Measurements from ENCODE around the gene OR9Q2. TPM values are rescaled to one million over a fixed set of nuclear protein-coding genes. Genes with fewer than 3 reads are reported as not detected.

The OR9Q2 gene
- total RNA-seq, 3 donors from 2014 or later (not counting 1 experiment from before 2014, with no cell fraction given) = not detected

DNA sequence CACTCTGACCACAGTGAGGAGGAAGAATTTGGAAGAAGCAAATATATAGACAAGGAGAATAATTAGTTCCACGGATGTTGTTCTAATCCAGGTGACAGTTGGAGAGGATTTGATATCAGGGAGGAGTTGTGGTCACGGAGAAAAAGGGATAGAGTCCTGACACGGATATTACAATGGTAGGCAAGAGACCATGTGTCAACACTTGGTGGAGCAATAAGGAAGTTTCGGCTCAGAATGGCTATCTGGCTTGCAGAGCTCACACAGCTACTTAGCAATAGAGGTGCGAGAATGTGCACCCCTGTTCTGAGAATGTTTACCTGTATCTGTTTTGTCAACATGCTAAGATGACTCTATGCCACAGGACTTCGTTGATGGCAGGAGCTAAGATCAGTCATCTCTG is 10.4 kb upstream of the OR9Q2 start:
- Histone ChIP-seq H3K4me1 (ENCODE audit: control insufficient read depth, insufficient read depth, low read length) (no peaks in the 10 kb centered on the region), H3K27me3 (ENCODE audit: control insufficient read depth, insufficient read depth, low read length) (no peaks in the 10 kb centered on the region), H3K27ac (ENCODE audit: low read length) (no peak overlapping the region), H3K9me3 (ENCODE audit: control insufficient read depth, insufficient read depth, low read length) (no peaks in the 10 kb centered on the region), H3K36me3 (ENCODE audit: control insufficient read depth, insufficient read depth, low read length) (no peaks in the 10 kb centered on the region), H3K4me3 (ENCODE audit: low read length) (no peak overlapping the region)
- no peaks in the 10 kb centered on the region for H3K4me1 Mint-ChIP-seq
- no peaks in the 10 kb centered on the region for H3K36me3 Mint-ChIP-seq
- 79% methylated on average over 5 of the region's 6 CpGs for WGBS (ENCODE audit: insufficient coverage)
- H3K9me3 Mint-ChIP-seq = no peaks in the 10 kb centered on the region
- ATAC-seq (no peak), DNase-seq (no peak)
- H3K27me3 Mint-ChIP-seq (ENCODE audit: low read depth in 2 of 2) = peaks cover 7 to 9% of the 10 kb centered on the region in 2 donors
- no peak overlapping the region for H3K27ac Mint-ChIP-seq
- TF ChIP-seq, protein P1, sequence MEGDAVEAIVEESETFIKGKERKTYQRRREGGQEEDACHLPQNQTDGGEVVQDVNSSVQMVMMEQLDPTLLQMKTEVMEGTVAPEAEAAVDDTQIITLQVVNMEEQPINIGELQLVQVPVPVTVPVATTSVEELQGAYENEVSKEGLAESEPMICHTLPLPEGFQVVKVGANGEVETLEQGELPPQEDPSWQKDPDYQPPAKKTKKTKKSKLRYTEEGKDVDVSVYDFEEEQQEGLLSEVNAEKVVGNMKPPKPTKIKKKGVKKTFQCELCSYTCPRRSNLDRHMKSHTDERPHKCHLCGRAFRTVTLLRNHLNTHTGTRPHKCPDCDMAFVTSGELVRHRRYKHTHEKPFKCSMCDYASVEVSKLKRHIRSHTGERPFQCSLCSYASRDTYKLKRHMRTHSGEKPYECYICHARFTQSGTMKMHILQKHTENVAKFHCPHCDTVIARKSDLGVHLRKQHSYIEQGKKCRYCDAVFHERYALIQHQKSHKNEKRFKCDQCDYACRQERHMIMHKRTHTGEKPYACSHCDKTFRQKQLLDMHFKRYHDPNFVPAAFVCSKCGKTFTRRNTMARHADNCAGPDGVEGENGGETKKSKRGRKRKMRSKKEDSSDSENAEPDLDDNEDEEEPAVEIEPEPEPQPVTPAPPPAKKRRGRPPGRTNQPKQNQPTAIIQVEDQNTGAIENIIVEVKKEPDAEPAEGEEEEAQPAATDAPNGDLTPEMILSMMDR (IDR thresholded peaks at IDR 0.05) = no peak
- H3K4me3 Mint-ChIP-seq = no peak overlapping the region
- intact Hi-C loops (cut with micrococcal nuclease) = no loop called here

DNA sequence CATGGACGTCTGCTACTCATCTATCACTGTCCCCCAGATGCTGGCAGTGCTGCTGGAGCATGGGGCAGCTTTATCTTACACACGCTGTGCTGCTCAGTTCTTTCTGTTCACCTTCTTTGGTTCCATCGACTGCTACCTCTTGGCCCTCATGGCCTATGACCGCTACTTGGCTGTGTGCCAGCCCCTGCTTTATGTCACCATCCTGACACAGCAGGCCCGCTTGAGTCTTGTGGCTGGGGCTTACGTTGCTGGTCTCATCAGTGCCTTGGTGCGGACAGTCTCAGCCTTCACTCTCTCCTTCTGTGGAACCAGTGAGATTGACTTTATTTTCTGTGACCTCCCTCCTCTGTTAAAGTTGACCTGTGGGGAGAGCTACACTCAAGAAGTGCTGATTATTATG is 9.2 kb upstream of the OR9Q2 start:
- Mint-ChIP-seq H3K36me3 (no peaks in the 10 kb centered on the region), H3K9me3 (no peaks in the 10 kb centered on the region), H3K27ac (no peak overlapping the region), H3K4me1 (no peaks in the 10 kb centered on the region), H3K4me3 (no peak overlapping the region), H3K27me3 (ENCODE audit: low read depth in 2 of 2) (peaks cover 7 to 9% of the 10 kb centered on the region in 2 donors)
- ATAC-seq (no peak), DNase-seq (no peak)
- H3K4me3 ChIP-seq (ENCODE audit: low read length) = no peak overlapping the region
- H3K4me1 ChIP-seq (ENCODE audit: control insufficient read depth, insufficient read depth, low read length) = no peaks in the 10 kb centered on the region
- no peaks in the 10 kb centered on the region for H3K27me3 ChIP-seq (ENCODE audit: control insufficient read depth, insufficient read depth, low read length)
- H3K27ac ChIP-seq (ENCODE audit: low read length) = no peak overlapping the region
- 95% methylated on average over 7 of the region's 7 CpGs for WGBS (ENCODE audit: insufficient coverage)
- TF ChIP-seq, protein P1 (IDR thresholded peaks at IDR 0.05) = no peak
- intact Hi-C loops (cut with micrococcal nuclease) = no loop called here
- no peaks in the 10 kb centered on the region for H3K36me3 ChIP-seq (ENCODE audit: control insufficient read depth, insufficient read depth, low read length)
- no peaks in the 10 kb centered on the region for H3K9me3 ChIP-seq (ENCODE audit: control insufficient read depth, insufficient read depth, low read length)

DNA sequence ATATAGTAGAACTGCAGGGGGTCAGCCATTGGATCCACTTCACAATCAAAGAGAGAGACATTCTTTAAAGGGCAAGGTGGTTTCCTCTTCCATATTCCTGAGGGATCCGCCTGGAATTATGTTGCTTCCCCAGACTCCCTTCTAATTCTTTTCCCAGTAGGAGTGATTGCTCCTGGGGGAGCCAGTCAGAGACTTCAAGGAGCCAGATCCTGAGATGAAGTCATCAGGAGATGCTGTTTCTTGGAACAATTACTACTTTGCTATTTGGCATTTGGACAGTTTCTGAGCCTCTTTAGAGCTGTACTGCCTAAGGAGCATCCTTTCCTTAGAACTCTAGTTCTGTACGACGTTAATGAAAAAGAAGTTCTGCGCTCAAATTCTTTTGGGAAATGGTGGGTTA is 1.9 kb upstream of the OR9Q2 start:
- Mint-ChIP-seq H3K27ac (no peak overlapping the region), H3K9me3 (no peaks in the 10 kb centered on the region), H3K4me3 (no peak overlapping the region), H3K36me3 (no peaks in the 10 kb centered on the region), H3K27me3 (ENCODE audit: low read depth in 2 of 2) (peaks cover 0 to 5% of the 10 kb centered on the region in 2 donors), H3K4me1 (no peaks in the 10 kb centered on the region)
- no peaks in the 10 kb centered on the region for H3K36me3 ChIP-seq (ENCODE audit: control insufficient read depth, insufficient read depth, low read length)
- intact Hi-C loops (cut with micrococcal nuclease) = no loop called here
- no peak for ATAC-seq
- WGBS (ENCODE audit: insufficient coverage) = 93% methylated on average over 3 of the region's 4 CpGs
- no peak overlapping the region for H3K27ac ChIP-seq (ENCODE audit: low read length)
- no peaks in the 10 kb centered on the region for H3K4me1 ChIP-seq (ENCODE audit: control insufficient read depth, insufficient read depth, low read length)
- no peaks in the 10 kb centered on the region for H3K9me3 ChIP-seq (ENCODE audit: control insufficient read depth, insufficient read depth, low read length)
- no peak overlapping the region for H3K4me3 ChIP-seq (ENCODE audit: low read length)
- H3K27me3 ChIP-seq (ENCODE audit: control insufficient read depth, insufficient read depth, low read length) = no peaks in the 10 kb centered on the region
- TF ChIP-seq, protein P1 (IDR thresholded peaks at IDR 0.05) = no peak
- DNase-seq = no peak

DNA sequence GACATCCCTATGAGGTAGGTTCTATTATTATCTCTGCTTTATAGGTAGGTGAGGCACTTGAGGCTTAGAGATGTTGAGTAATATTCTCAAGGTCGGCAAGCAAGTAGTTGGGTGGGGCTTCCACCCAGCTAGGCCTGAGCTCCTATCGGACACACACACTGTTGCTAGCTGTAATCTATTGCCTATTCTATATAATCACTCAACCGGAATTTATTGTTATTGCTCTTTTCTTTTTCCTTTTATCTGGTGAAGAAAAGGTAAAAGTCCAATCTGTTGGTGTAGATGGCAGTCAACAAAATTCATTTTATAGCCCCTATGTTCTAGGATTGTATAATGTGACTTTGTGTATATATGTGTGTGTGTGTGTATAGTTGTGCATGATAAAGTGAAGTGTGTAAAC is 3.4 kb downstream of the OR9Q2 start:
- Mint-ChIP-seq H3K4me3 (no peak overlapping the region), H3K27me3 (ENCODE audit: low read depth in 2 of 2) (peaks cover 0 to 5% of the 10 kb centered on the region in 2 donors), H3K9me3 (no peaks in the 10 kb centered on the region), H3K36me3 (no peaks in the 10 kb centered on the region), H3K27ac (no peak overlapping the region), H3K4me1 (no peaks in the 10 kb centered on the region)
- Histone ChIP-seq H3K36me3 (ENCODE audit: control insufficient read depth, insufficient read depth, low read length) (no peaks in the 10 kb centered on the region), H3K9me3 (ENCODE audit: control insufficient read depth, insufficient read depth, low read length) (no peaks in the 10 kb centered on the region), H3K27ac (ENCODE audit: low read length) (no peak overlapping the region), H3K27me3 (ENCODE audit: control insufficient read depth, insufficient read depth, low read length) (no peaks in the 10 kb centered on the region), H3K4me1 (ENCODE audit: control insufficient read depth, insufficient read depth, low read length) (no peaks in the 10 kb centered on the region), H3K4me3 (ENCODE audit: low read length) (no peak overlapping the region)
- intact Hi-C loops (cut with micrococcal nuclease) = no loop called here
- TF ChIP-seq, protein P1 (IDR thresholded peaks at IDR 0.05) = no peak
- WGBS (ENCODE audit: insufficient coverage) = 73% methylated on average over 1 of the region's 3 CpGs
- ATAC-seq = no peak
- no peak for DNase-seq

All from natural killer cell (primary cell).